Kidney (tissue), 14 donors: ENCODE results near the gene MIX23. TPM values are rescaled to one million over a fixed set of nuclear protein-coding genes. Genes with fewer than 3 reads are reported as not detected.

ENCODE experiments used
- DNase-seq, 5 donors: peaks; one replicate each; pipeline ENCODE4 v3.0.0-alpha.2; 2013 to 2020
- FAIRE-seq: peaks from 2 replicates; lab custom pipeline; 2012; peaks lifted over from hg19 to GRCh38; lab: Jason Lieb, UNC
- H3K27ac ChIP-seq, 2 donors: one replicate each; pipeline ENCODE4 v1.7.0; 2013; ENCODE audit warnings: low read depth in 2 of 2, low read length in 2 of 2, inconsistent platforms in 1 of 2
- H3K27me3 ChIP-seq: one replicate; pipeline ENCODE4 v1.7.1; 2013; ENCODE audit warnings: low read length, inconsistent platforms; ENCODE audit not compliant: control insufficient read depth, insufficient read depth
- H3K36me3 ChIP-seq, 3 donors: one replicate each; pipeline versions ENCODE4 v1.7.0 to v1.7.1; 2013; ENCODE audit warnings: low read length in 3 of 3, control low read depth in 1 of 3, inconsistent platforms in 1 of 3; ENCODE audit not compliant: insufficient read depth in 3 of 3, control insufficient read depth in 2 of 3
- H3K4me1 ChIP-seq, 3 donors: one replicate each; pipeline versions ENCODE4 v1.7.0 to v1.7.1; 2013; ENCODE audit warnings: low read length in 3 of 3, inconsistent platforms in 1 of 3, low read depth in 1 of 3; ENCODE audit not compliant: control insufficient read depth in 2 of 3, insufficient read depth in 2 of 3
- H3K4me3 ChIP-seq, 3 donors: one replicate each; pipeline versions ENCODE4 v1.7.0 to v1.8.1; 2013; ENCODE audit warnings: low read length in 3 of 3, control low read depth in 1 of 3, inconsistent platforms in 1 of 3
- H3K9ac ChIP-seq, 3 donors: one replicate each; pipeline versions ENCODE4 v1.7.0 to v1.7.1; 2013; ENCODE audit warnings: low read length in 3 of 3, control low read depth in 1 of 3, inconsistent platforms in 1 of 3
- H3K9me3 ChIP-seq, 3 donors: one replicate each; pipeline versions ENCODE4 v1.7.0 to v1.7.1; 2013; ENCODE audit warnings: low read length in 3 of 3, control low read depth in 1 of 3, inconsistent platforms in 1 of 3; ENCODE audit not compliant: control insufficient read depth in 2 of 3, insufficient read depth in 1 of 3
- CTCF ChIP-seq: IDR thresholded peaks from 3 replicates; pipeline ENCODE4 v1.5.1; 2012; ENCODE audit warnings: mild to moderate bottlenecking, moderate library complexity, borderline replicate concordance; ENCODE audit not compliant: insufficient read depth; ENCODE audit errors: extremely low read depth
- intact Hi-C: fragments of 100-400 bp; cut with DNase I; formaldehyde crosslinking; loops from one replicate; pipeline ENCODE4 v1.11.1; 2022
- polyA plus RNA-seq: library from polyadenylated mRNA; stranded (reverse); fragments of 350-450 nt; fragmentation: Illumina TruSeq; extraction: RNeasy Lipid Tissue Mini Kit (QIAGEN cat#74804); gene quantifications from one replicate; pipeline ENCODE4 v1.2.3, GENCODE V29; 2014; ENCODE audit warnings: low read depth, low replicate concordance; ENCODE audit not compliant: insufficient read depth
- total RNA-seq: library from RNA; stranded (reverse); fragmentation: NEBNext Ultra II Directional; extraction: Animal tissue kit (Norgen Biotek cat#: 25700); gene quantifications from one replicate; pipeline ENCODE4 v1.2.1, GENCODE V29; 2021
- donor health status: control.
- donor health status: control.
- donor health status: control.
- donor health status: control.
- donor health status: control.
- donor health status: DM: yes; HTN: yes; CAD: no.
- donor health status: Normal renal cell carcinoma (clear cell type).

Gene MIX23
- total and polyA plus RNA-seq, 2 donors from 2014 or later = 27.9 to 84.0 TPM

GRCh38 chr3:122427857-122428471, 44.9 kb upstream of the MIX23 start:
- FAIRE-seq = no peak
- DNase-seq = no peak
- Histone ChIP-seq H3K27me3 (no peaks in the 10 kb centered on the region), H3K4me3 (no peak overlapping the region), H3K4me1 (no peaks in the 10 kb centered on the region), H3K36me3 (peaks cover 2 to 19% (median 17%) of the 10 kb centered on the region in 3 donors), H3K27ac (no peak overlapping the region), H3K9ac (no peak overlapping the region), H3K9me3 (no peaks in the 10 kb centered on the region)
- intact Hi-C loops = no loop called here
- TF ChIP-seq CTCF = no peak

GRCh38 chr3:122421836-122422235, 38.8 kb upstream of the MIX23 start:
- Histone ChIP-seq H3K27ac (no peak overlapping the region), H3K36me3 (peaks cover 4 to 20% (median 19%) of the 10 kb centered on the region in 3 donors), H3K4me1 (peaks cover 0 to 4% (median 2%) of the 10 kb centered on the region in 3 donors), H3K9me3 (no peaks in the 10 kb centered on the region), H3K4me3 (no peak overlapping the region), H3K9ac (no peak overlapping the region), H3K27me3 (no peaks in the 10 kb centered on the region)
- intact Hi-C loops = no loop called here
- FAIRE-seq (no peak), DNase-seq (no peak)
- TF ChIP-seq CTCF = no peak

- FAIRE-seq = no peak
- intact Hi-C loops = no loop called here
- H3K4me3 ChIP-seq = no peak overlapping the region
Observed at GRCh38 chr3:122421101-122421500, 38.1 kb upstream of the MIX23 start.

More at GRCh38 chr3:122421101-122421500, 38.1 kb upstream of the MIX23 start:
- TF ChIP-seq CTCF = no peak
- Histone ChIP-seq H3K27ac (no peak overlapping the region), H3K9me3 (no peaks in the 10 kb centered on the region), H3K27me3 (no peaks in the 10 kb centered on the region), H3K9ac (no peak overlapping the region), H3K4me1 (peaks cover 0 to 9% (median 2%) of the 10 kb centered on the region in 3 donors), H3K36me3 (peaks cover 2 to 13% (median 11%) of the 10 kb centered on the region in 3 donors)
- no peak for DNase-seq
